ENCODE results near the gene ZDHHC11B.
"Not testable (repeated sequence)": the region's sequence is repeated elsewhere in the genome, so short reads cannot be mapped to it uniquely, and the experiment has no call there.

- TF ChIP-seq, protein P1, sequence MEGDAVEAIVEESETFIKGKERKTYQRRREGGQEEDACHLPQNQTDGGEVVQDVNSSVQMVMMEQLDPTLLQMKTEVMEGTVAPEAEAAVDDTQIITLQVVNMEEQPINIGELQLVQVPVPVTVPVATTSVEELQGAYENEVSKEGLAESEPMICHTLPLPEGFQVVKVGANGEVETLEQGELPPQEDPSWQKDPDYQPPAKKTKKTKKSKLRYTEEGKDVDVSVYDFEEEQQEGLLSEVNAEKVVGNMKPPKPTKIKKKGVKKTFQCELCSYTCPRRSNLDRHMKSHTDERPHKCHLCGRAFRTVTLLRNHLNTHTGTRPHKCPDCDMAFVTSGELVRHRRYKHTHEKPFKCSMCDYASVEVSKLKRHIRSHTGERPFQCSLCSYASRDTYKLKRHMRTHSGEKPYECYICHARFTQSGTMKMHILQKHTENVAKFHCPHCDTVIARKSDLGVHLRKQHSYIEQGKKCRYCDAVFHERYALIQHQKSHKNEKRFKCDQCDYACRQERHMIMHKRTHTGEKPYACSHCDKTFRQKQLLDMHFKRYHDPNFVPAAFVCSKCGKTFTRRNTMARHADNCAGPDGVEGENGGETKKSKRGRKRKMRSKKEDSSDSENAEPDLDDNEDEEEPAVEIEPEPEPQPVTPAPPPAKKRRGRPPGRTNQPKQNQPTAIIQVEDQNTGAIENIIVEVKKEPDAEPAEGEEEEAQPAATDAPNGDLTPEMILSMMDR (conservative IDR thresholded peaks at IDR 0.05; ENCODE audit: low read length), result not testable (repeated sequence)
- TF ChIP-seq EZH2phosphoT487 (IDR thresholded peaks at IDR 0.05; ENCODE audit: borderline replicate concordance), result not testable (repeated sequence)
Observed at GRCh38 chr5:686936-687335, 97.6 kb downstream of the ZDHHC11B start.

All from Loucy (cell line).